GM04504 (cell line): ENCODE measurements around the gene TXNDC16.

Experiments
- DNase-seq: peaks from one replicate; pipeline ENCODE4 v3.0.0-alpha.2; 2012; ENCODE audit warnings: low read depth

The TXNDC16 gene

GRCh38 chr14:52391881-52392615, 160.3 kb downstream of the TXNDC16 start:
- no peak for DNase-seq
